Hippocampal formation (tissue), 2 donors: ENCODE results near the gene PLXNA4.
A peak's percentile ranks its signal among the peaks of the same experiment; 100 is the strongest.

Experiments
- DNase-seq, 2 donors: peaks; one replicate each; lab custom pipeline; 2025; lab: John Stamatoyannopoulos, UW

Gene PLXNA4

DNA sequence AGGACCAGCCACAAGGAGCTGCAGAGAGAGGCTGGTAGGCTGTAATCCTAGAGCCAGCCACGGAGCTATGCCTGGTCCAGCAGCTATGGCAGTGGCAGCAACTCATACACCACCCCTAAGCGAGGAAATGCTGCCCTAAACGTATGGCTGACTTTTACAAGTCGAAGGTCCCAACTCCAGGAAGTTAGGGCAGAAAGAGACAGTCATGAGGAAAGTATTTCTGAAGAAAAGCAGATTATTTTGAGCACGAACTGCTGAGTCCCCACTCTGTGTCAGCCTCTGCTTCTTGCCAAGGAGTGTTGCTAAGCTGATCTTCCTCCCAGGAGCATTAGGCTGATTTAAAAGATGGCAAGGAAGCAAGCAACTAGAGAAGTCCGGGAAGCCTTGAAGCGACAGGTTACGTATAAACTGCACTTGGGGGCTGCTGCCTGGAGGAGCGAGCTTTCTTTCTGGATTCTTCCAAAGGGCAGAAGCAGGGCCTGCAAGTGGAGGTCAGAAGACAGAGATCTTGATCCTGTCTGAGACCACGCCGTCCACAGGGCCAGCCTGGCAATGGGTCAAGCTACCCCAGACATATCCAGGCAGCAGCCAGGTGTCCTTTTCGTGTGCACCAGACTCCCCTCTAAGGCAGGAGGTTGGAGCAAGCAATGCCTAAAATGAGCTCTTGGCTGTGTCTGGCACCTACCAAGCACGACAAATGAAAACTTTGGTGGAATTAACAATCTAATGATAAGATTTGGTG is 39.4 kb downstream of the PLXNA4 start:
- no peak for DNase-seq

DNA sequence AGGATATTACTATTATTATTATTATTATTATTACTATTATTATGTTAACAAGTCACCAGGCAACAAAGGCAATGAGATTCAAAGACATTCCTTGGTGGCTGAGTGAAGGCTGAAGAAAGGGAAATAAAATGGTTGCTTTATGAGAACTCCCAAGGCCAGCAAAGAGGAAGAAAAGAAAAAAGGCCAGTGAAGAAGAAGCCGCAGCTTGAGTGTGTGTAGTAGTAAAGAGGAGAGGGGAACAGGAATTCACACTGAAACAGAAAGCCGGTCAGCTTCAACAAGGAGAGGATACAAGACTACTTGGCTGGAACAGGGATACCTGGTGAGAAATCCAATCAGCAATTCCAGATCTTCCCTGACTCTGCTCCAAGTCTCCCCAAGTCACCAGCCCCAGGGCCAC is 42.4 kb downstream of the PLXNA4 start:
- no peak for DNase-seq

DNA sequence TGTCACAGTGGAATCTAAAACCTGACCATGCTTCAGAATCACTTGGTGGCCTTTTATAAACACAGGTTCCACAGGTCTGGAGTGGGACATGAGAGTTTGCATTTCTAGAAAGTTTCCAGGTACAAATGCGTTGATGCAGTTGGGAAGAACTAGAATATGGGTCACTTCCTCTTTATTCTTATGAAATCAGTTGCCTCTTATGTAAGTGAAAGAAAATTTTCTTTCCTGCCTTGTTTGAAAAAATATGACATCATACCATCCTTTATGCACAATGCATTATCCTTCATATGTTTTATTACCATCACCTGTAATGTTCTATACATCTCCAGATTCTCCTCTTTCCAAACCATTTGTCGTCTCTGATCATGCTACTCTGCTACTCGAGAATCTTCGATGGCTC is 44.0 kb downstream of the PLXNA4 start:
- DNase-seq: no peak

DNA sequence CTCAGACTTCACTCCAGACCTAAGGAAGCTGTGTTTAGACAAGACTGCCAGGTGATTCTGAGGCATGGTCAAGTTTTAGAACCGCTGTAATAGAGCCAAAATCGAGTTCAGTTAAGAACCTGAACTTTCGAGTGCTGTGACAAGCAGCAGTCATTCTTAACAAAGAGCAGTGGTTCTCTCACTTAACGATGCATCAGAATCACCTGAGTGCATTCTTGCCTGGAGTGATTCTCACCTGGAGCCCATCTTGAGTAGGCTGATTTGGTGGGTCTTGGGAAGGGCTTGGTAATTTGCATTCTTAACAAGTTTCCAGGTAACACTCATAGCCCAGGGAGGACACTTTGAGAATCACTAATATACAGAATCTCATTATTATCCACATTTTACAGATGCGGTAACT is 44.7 kb downstream of the PLXNA4 start:
- no peak for DNase-seq

DNA sequence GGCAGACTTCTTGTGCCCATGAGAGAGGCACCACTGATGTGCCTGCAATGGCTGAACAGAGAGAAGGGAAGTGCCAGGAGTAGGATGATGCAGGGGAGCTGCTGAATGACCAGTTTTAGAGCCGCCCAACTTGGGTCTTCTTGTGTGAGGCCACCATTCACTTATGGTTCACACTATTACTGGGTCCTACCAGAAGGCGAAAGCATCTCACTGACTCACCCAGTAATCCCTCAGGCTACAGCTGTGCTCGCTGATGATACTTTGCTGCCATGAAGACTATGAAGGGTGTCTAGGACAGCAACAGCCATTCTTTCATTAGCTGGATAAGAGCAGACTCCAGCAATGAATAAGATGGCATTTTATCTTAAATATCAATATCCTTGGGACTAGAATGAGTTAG is 47.6 kb downstream of the PLXNA4 start:
- DNase-seq: no peak

DNA sequence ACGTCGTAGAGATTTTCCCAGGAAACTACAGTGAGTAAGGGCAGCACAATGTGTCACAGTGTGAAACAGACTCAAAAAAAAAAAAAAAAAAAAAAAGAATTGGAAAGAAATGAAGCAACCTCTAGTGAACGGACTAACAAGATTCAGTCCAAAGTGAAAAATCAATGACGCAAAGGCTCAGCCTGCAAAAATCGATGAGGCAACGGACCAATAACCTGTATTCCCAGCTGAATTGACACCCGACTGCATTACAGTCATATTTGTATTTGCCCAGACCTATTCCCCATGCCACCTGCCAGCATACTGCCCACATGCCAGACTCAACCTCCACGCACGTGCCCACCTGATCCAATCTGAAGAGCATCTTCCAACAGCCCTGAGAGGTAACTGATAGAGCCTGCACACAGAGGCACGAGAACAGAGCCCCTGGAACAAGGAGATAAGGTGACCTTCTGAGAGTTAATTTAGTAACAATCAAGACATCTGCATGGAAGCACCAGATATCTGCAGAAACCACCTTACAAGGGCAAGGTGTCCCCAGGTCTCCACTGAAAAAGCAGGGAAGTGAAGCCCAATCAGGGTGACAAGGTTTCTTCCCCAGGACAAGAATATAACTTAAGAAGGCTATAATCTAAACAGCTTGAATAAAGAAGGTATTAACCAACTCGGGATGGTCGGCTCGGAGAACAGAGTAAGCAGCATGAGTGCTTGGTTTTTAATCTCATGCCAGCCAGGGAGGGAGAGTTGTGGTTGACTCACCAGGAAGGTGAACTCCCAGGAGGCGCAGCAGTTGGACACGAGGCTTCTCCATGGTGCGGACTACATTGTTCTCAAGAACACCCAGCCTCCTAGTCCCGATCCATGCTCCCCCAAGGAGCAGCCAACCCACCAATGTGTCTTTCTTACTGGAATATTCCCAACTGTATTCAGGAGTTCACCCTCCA is 48.5 kb downstream of the PLXNA4 start:
- no peak for DNase-seq

DNA sequence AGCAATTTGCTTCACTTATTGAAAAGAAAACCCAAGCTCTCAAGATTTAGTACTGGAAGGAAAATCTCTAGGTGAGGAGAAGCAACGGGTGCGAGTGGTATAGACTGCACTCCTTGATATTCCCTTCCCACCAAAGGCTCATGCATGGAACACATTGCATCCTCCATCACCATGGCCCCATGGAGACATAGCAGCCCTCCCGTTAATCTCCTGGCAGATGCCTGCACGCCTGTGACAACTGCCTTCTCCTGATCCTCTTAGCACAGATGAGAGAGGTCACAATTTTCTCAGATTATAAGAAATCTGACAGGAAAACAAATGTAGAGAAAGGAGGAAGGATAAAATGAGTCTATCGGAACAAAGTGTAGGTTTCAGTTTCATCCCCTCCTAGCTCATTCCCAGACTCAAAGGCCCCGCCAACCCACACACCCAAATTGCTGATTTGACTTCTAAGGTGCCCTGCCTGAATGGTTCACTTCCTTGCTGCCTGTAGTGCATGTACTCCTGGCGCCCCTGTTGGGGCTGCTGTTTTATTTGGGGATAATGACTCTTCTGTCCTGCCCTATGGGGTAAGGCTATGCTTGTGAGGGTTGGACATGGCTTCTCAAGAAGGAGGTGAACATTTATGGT is 50.0 kb downstream of the PLXNA4 start:
- DNase-seq: no peak

DNA sequence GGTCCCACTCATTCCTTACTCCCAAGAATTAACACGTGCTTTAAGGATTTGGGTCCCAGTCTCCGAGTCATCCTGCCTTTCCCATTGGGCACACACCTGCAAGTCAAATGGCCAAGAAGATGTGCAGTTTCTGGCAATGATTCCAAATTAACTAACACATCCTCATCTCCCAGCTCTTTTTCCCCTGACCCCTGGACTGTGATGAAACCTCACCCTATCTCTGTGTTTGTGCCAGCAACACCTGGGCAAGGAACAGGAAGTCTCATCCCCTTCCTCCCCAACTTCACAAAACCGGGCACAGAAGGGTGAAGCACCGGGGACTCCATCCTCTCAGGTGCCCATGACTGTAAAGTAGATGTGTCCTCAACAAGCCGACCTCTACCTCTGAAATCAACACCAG is 54.8 kb downstream of the PLXNA4 start:
- DNase-seq: no peak

DNA sequence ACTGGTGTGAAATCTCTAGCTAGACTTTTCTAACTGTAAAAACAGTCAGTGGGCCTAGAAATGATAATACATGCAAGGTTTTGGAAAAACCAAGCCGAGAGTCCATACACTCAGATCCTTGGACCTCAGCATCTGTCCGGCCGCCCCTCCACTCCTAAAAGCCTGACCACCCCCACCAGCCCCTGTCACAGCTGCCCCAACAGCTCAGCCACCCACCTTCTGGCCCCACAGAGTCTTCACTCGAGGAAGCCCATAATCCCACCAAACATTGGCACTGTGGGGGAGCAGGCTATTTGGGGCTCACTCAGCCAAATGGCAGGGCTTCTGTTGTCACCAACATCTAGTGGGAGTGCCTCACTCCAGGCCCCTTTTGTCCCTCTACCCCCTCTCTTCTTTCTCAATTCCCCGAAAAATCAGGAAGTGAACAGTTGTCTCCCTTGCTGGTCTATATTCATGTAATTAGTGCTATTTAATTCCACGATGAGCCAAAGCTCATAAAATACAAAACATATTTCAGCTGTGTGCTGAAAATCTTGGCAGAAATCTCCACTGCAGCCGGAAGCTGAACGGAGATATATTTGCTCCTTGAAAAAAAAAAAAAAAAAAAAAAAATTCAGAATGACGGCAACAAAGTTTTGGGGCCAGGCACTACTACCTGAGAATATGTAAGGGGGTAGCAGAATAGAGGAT is 55.5 kb downstream of the PLXNA4 start:
- DNase-seq: no peak

DNA sequence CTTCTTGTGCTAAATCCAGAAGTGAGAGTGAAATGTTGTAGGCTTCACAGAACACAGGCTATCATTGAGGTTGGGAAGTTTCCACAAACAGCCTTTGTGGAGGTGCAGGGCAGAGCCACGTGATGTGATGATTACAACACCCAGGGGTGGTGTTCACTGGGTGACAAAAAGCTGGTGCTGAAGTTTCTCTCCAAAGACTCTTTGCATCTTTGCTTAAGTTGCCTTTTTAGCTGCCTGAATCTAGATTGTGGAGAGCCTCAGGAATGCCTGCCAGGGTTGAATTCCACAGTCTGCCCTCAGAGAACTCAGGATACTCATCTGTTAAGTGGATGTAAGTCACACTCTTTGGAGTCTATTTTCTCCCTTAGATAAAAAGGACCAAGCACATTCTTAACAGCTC is 56.3 kb downstream of the PLXNA4 start:
- no peak for DNase-seq

DNA sequence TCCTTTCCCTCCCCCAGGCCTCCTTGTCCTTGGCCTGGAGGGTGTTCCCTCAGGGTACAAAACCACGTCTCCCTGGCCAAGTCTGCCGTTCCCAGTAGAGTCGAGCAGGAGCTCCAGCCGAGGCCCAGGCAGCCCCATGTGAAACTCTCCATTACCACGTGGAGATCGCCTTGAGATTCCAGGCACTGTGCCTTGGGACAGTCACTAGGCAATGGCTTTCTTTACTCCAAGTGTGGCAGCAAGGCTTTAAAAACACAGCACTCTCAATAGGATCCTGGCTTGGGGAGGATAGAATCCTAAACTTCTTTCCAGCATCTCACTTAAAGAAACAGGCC is 57.5 kb downstream of the PLXNA4 start:
- DNase-seq: peak in 1 of 2 donors; percentile 6

DNA sequence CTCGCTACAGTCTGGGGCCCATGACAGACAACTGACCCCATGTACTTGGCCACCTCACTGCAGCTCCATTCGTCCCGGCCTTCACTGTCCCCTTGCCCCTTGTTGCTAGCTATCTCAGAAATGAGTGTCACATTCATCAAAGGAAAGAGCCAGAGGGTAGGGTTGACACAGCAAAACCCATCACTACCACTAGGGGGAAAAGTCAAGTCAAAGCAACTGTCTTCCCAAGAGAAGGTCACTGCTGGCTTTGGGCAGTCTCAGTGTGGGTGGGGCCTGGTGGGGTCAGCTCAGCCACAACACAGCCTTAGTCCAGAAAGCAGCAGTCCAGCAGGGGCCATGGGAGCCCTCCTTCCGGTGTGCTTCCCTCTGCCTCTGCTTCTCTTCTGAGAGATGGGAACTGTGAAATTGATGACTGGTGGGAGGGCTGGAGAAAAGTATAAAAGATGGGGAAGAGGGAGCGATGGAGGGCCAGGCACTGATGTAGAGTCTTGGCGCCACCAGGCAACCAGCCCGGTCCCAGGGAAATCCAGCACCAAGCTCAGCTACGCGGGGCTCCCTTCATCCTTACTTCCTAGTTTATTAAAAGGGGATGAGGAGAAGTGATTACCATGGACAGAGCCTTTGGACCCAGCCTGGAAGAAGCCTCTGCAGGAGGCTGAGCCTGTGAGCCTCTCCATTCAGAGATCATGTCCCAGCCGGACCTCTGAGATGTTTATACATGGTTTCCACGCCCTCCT is 58.0 kb downstream of the PLXNA4 start:
- DNase-seq: no peak

DNA sequence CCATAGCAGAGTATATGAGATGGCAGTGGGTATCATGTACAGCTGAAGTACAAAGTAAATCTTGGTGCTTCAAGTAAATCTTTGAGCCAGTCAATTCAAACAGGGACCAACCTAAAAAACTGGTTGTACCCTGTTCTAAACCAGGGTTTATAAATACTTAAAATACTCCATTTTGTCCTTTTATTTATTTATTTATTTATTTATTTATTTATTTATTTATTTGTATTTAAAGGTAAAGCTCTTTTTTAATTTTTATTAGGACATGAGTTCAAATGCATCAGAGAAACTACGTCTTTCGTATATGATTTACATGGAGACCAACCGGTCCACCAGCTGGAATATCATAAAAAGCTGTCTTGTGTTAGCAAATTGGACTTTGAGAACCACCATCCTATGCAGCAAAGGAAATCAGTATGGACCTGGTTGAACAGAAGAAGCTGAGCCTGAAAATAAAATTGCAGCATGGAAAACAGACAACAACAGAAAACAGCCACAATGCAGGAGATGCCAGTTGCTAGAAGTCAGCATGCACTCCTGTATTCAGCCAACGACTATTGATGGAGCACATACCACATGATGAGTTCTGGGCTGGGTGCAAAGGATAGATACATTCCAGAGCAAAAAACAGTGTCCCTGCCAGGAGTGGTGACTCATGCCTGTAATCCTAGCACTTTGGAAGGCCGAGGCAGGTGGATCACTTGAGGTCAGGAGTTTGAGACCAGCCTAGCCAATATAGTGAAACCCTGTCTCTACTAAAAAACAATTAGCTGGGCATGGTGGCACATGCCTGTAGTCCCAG is 60.0 kb downstream of the PLXNA4 start:
- no peak for DNase-seq

DNA sequence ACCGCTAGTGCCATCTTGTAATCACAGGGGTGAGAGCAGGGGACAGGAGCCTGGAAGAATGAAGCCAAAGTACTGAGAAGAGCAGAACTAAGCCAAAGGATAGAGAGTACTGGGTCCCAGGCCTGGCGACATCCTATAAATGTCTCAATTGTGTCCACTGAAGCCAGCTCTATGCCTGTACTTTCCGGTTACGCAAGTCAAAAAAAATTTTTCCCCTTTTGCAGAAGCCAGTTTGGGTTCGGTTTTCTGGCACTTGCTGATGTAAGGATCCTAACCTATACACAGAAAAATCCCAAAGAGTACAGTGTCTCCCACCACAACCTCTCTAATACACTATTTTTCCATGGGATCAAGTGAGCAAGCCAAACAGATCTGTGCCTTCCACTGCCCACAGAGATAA is 61.1 kb downstream of the PLXNA4 start:
- DNase-seq: no peak

DNA sequence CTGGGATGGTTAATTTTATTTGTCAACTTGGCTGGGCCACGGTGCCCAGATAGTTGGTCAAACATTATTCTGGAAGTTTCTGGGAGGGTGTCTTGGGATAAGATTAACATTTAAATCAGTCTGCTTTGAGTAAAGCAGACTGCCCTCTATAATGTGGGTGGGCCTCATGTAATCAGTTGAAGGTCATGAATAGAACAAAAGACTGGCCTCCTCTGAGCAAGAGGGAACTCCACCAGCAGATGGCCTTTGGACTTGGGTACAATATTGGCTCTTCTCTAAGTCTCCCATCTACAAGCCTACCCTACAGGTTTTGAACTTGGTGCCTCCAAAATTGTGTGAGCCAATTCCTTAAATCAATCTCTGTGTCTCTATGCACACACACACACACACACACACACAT is 61.8 kb downstream of the PLXNA4 start:
- no peak for DNase-seq

DNA sequence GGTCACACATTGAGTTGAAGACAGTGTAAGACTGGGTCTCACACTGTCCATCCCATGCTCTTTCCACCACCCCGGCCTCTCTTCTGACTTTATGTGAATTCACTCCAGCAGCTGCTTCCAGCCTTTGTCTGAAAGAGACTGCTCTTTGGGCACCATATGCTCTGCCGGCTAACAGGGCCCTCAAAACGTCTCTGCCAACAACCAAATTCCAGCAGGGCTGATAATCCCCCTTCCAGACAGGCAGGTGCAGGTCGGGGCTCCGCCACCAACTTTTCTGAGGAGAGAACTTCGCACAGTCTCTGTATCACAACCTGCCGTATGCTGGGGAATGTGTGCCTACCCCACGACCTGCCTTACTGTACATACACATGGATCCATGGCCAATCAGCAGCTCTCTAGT is 64.3 kb downstream of the PLXNA4 start:
- no peak for DNase-seq

DNA sequence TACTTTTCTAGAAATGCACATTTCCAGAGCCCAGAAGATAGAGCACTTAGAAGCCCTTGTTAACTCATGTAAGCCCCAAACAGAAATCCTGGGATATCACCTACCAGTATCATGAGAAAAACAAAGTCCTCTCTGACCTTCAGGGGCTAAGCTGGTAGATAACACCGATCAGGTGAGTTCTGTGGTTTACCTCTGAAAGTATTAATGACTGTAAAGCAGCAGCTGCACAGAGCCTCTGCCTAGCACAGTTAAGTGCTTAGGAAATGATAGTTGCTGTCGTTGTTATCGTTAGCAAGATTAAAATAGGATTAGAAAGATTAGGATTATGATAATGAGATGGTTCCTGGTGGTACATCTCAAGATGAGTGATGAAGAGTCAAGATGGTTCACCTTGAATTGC is 64.9 kb downstream of the PLXNA4 start:
- no peak for DNase-seq

DNA sequence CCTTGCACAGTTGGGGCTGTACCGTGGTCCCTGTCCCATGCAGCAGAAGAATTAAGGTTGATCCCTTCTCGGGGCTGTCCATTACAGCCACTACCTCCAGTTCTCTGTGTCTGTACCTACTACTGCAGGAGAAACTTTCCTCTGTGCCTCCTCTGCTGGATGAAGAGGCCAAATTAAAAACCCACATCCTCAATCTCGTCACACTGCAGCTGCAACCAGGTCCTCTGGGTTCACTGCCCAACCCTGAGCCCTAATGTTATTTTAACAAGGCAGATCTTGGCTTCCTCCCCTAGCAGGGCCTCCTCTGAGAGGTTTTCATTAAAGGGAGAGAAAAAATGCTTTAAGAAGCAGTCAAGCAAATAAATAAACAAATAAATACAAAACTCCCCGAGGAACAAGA is 66.6 kb downstream of the PLXNA4 start:
- DNase-seq: no peak

DNA sequence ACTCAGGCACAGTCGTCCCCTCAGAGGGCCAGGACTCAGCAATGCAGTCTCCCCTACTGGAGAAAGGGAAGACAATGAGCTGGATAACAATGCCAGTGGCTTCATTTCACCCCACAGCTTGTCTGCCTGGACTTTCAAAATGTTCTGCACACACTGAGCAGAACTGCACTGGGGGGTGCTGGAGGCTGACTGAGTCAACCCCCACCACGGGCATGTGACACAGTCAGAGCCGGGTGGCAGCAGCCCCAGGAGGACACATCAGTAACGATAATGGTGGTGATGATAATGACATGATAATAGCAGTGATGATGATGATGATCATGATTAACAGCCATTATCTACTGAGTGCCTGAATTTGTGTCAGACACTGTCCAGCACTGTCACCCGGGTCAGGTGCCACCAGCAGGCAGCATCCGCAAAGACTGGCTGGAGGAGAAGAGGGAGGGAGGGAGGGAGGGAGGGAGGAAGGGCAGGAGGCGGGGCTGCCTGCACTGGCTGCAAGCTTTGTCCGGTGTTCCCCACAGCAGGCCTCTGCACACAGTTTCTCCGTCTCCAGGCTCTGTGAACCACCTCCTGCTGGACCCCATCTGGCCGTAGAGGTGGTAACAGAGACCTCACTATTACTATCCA is 67.4 kb downstream of the PLXNA4 start:
- peak in 1 of 2 donors; percentile 7 for DNase-seq

DNA sequence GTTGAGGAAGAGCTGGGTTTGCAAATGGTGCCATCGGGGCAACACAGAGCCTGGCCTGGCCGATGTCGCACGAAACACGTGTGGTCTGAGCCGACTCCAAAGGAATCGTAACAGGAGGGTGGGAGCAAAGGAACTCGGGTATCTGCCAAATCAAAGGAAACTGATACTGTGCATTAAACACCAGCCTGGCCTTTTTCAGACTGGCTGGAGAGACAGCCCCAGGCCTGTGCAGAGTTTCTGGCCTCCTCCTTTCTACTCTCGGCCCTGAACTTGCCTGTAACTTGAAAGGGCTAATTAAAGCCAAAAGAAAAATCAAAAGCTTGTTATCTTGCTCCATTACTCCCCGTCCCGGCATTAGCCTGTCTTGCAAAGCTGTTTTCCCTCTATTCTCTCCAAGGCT is 71.4 kb downstream of the PLXNA4 start:
- no peak for DNase-seq
